ENCODE results near the gene UTF1. TPM values are rescaled to one million over a fixed set of nuclear protein-coding genes. Genes with fewer than 3 reads are reported as not detected.
"Not testable (repeated sequence)": the region's sequence is repeated elsewhere in the genome, so short reads cannot be mapped to it uniquely, and the experiment has no call there.

Gene UTF1
- polyA plus RNA-seq, 3 donors = not detected

DNA sequence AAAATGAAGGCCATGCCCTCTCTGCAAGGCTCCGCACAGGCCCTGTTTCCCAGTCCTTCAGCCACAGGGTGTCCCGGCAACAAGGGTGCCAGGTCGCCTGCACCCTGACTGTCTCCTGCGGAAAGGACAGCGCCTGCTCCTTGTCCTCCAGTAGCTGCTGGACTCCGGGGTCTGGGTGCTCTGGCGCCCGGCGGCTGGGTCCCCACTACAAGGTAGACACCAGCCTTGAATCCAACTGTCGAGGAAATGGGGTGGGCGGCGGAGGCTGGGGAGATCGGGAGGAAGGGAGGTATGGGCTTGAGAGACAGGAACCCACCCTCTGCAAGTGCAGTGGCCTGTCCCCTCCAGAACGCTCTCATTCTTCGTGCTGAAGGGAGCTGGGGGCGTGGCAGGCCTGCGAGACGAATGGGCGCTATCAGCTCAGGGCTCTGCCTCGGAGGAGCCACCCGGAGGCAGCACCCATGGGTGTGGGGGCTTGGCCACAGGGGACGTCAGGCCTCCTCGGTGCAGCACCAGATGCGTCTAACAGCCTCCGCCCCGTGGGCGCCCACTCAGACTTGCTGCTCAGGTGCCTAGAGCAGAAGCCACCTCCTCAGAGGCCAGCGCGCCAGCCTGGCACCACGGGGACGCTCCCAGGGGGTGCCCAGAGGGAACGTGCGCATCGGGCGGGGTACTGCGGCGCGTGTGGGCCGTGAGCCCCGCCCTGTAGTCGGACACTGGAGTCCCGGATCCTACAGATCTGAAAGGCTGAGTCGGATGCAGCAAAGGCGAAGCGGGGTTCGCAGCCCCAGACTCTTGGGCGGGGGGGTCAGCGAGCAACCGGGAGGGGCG is 31.1 kb downstream of the UTF1 start:
- no peak for DNase-seq (ENCODE audit: low read depth in 3 of 3, low spot score in 2 of 3)

DNA sequence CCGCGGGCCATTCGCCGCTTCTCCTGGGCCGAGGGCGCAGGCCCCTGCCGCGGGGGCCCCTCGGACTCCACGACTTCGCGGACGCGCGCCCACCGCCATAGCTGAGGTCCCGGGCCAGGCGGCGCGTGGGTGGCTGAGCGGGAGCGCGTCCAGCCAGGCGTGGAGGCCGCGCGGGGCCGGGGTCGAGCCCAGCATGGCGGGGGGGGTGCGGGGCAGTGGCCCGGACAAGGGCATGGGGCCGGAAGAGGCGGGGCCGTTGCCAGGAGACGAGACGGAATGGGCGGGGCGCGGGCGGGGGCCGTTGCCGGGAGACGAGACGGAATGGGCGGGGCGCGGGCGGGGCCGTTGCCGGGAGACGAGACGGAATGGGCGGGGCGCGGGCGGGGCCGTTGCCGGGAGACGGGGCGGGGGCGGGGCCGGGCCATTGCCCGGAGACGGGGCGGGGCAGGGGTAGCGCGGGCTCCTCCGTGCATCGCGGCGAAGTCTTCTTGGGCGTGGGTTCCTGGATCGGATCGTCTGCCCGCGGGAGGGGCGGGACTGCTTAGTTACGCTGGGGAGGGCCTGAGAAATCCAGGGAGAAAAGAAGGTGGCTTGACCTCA is 31.8 kb downstream of the UTF1 start:
- no peak for DNase-seq (ENCODE audit: low read depth in 3 of 3, low spot score in 2 of 3)

DNA sequence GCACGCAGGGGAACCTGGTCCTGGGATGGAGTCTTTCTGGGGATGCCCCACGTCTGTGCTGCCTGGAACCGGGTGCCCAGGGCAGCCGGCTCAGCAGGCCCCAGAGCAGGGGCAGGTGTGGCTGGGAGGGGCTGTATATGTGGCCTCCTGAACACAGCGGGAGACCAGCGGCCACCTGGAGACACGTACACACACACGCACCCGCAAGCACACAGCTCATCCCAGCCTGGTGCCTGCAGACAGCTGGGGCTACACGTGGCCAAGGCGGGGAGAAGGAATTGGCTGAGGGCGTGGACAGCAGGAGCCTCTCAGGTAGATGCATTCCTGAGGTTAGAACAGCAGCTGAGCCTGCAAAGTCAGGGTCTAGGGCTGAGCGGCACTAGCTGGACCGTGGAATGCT is 32.7 kb downstream of the UTF1 start:
- DNase-seq (ENCODE audit: low read depth in 3 of 3, low spot score in 2 of 3) = no peak

DNA sequence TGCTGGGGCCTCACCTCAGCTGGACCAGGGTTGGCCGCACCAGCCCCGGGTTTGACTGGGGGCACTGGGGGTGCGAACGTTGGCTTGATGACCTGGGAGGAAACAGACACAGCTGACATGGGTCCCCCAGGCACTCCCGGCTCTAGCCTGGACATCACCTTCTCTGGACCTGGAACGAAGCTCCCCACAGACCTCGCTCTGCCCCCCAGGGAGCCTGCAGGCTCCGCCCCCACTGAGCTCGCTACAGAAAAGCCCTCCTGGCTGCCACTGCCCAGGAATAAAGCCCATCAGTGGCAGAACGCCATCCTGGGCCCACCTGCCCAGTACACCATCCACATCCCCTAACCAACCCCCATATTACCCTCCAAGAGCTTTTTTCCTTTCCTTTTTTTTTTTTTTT is 33.7 kb downstream of the UTF1 start:
- no peak for DNase-seq (ENCODE audit: low read depth in 3 of 3, low spot score in 2 of 3)

DNA sequence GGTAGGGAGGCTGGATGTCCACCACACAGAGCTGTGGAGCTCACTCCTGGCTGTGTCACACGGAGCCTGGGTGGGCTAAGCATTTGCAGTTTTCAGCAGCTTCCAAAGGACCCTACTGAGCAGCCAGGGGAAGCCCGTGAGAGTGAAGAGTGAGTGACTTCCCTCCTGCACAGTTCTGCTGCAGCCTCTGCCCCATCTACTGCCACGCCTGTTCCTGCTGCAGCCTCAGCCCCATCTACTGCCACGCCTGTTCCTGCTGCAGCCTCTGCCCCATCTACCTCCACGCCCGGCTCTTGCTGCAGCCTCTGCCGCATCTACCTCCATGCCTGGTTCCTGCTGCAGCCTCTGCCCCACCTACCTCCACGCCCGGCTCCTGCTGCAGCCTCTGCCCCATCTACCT is 34.4 kb downstream of the UTF1 start:
- DNase-seq (ENCODE audit: low read depth in 3 of 3, low spot score in 2 of 3) = no peak

DNA sequence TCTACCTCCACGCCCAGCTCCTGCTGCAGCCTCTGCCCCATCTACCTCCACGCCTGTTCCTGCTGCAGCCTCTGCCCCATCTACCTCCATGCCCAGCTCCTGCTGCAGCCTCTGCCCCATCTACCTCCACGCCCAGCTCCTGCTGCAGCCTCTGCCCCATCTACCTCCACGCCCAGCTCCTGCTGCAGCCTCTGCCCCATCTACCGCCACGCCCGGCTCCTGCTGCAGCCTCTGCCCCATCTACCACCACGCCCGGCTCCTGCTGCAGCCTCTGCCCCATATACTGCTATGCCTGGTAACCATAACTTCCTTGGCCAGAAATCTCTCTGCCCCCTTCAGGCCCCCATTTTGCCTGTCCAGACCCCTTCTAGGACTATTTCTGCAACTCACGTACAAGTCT is 35.0 kb downstream of the UTF1 start:
- not testable (repeated sequence) for DNase-seq (ENCODE audit: low read depth in 3 of 3, low spot score in 2 of 3)

DNA sequence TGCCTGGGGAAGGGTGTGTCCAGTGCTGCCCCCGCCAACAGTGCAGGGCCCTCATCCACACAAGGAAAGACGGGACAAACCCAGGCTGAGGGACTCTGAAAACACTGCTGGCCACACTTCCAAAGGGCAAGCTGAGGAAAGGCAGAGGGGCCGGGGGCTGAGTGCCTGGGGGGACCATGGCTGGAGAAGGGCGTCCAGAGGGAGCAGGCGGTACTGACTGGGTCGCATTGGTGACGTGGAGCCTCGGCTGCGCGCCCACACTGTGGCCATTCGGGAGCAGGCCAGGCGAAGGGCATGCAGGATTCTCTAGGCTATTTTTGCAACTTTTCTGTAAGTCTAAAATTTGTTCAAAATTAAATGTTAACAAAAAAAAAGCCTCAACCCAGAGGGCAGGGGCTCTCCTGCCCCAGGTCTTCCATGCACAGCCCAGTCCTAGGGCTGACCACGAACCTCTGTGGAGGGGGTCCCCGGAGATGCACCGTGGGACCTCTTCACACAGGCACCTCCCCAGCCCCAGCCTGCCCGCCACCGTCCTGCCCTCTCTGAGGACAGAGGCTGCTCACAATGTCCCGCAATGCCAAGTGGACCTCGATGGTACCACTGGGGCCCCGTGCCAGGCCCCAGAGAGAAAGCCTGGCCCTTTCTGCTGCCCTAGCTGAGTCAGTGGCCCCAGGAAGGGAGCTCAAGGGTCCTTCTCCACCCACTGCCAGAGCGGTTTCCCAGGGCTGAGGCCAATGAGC is 36.2 kb downstream of the UTF1 start:
- DNase-seq (ENCODE audit: low read depth in 3 of 3, low spot score in 2 of 3) = no peak

DNA sequence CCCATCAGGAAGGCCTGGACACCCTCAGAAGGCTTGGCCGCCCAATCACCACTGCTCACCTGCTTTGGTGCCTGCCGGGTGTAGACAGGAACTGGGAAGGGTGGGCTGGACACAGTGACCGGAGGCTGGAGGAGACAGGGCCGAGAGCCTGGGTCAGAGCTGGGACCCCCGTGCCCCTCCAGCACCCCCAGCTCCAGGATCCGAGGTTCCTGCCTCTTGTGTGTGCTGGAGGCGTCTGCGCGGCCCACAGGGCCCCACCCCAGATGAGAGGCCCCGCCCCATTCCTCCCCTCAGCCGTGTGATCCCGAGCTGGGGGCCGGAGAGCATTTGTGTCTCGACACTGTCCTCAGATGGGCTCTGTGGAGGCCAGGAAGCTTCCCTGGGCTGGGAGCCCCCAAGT is 37.3 kb downstream of the UTF1 start:
- DNase-seq (ENCODE audit: low read depth in 3 of 3, low spot score in 2 of 3) = no peak

DNA sequence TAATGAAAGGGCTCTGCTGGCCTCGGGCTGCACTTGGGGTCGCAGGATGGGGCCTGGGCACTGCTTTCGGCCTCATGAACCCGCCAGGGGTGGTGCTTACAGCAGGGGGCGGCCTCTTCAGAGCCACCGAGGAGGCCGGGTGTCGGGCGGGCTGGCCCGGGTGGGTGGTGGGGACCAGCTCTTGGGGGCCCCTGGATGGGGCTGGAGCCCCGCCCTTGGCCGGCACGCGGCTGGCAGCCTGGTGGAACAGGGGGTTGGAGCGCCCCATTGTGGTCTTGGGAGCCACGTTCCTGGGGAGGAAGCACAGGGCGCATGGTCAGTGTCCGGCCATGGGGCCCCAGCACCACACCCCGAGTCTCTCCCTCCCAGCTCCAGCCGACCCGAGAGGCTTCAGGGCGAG is 37.8 kb downstream of the UTF1 start:
- DNase-seq (ENCODE audit: low read depth in 3 of 3, low spot score in 2 of 3) = no peak

DNA sequence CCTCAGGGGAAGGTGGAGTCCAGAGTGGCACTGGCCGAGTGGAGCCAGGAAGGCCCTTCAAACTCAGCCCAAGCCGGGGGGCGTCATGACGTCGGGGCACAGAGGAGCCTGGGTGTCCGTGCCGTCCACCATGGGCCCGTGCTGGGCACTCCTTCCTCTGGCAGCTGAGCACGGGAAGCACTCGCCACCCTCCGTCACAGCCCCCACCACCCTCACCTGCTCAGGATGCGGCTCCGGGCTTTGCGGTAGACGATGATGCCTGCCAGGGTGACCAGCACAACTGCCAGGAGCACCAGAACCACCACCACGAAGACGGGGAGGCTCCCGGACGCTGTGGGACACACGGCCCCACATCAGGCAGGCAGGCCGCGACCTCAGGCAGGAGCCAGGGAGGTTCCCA is 38.5 kb downstream of the UTF1 start:
- DNase-seq (ENCODE audit: low read depth in 3 of 3, low spot score in 2 of 3) = no peak

DNA sequence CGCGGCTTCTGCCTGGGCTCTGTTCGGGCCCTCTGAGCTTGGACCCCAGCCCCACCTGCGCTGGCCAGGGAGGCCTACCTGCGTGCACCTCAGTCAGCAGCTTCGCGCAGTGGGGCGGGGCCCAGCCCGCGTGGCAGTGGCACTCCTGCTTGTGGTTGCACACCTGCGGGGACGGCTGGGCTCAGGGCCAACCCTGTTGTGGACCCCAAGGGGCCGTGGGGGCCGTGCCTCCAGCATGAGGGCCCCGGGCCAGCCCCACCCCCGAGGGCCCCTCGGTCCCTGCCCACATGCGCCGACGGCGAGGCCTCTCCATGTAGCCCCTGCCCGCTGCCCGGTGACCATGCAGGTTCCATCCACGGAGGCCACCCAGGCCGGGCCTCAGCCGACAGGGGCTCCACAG is 39.4 kb downstream of the UTF1 start:
- no peak for DNase-seq (ENCODE audit: low read depth in 3 of 3, low spot score in 2 of 3)

DNA sequence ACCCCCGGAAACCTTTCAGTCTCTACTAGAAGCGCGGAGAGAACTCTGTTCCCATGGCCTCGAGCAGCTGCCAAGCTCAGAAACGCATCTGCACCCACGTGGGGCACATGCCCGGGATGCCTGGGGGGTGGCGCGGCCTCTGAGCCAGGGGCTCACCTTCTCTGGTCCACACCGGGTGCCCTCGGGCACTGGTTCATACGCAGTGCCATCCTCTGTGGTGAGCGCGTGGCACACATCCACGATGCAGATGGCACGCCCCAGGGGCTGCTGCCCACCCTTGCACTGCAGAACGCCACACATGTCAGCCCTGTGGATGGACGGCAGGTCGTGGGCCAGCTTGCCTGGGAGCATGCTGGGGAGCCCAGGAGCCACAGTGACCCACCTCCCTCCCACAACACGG is 40.2 kb downstream of the UTF1 start:
- no peak for DNase-seq (ENCODE audit: low read depth in 3 of 3, low spot score in 2 of 3)

DNA sequence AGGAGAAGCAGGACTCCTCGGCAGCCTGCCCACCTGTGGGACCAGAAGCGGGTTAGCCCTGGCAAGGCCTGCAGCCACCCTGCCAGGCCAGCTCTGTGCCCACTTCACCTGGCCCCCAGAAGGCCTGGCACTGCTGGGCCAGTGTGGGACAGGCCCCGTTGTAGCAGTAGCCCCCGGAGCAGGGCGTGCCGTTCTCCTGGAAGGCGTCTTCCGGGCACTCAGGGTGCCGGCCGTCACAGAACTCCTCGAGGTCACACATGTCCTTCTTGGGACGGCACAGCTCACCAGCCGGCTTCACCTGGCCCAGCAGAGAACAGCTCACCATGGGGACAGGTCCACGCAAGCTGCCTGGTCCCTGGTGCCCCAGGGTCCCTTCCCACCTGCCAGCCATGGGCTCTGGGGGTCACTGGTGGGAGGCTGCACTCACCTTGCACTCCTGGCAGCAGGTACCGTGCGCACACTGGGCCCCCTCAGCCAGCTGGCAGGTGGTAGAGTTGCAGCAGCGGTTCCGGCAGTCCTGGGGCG is 40.8 kb downstream of the UTF1 start:
- DNase-seq (ENCODE audit: low read depth in 3 of 3, low spot score in 2 of 3) = no peak

DNA sequence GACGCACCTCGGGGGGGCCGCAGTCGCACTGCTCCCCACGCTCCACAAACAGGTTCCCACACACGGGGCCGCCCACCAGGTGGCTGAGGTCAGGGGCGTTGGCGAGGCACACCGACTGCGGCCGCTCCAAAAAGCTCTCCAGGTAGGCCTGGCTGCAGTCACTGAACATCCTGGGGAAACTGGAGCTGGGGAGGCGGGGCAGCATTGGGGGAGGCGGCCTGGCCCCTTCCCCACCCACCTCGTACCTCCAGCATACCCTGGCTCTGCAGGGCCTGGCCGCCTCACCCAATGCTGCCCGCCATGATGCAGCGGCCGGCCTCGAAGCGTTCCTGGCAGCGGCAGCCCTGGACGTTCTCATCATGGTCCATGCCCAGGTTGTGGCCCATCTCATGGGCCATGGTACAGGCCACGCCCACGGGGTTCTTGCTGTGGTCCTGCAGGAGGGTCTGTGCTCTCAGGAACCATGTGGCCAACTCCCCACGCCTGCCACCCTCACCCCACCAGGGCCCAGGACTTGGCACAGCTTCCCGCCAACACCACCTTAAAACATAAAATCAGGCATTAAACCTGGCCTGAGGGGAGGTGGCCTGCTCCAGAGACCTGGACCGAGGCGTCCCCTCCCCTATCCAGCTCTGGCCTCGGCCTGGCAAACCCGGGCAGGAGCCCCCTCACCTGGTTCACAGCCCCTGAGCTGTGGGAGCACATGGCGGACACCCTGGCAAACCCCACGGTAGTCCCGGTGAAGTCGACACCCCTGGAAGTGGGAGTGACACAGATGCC is 41.7 kb downstream of the UTF1 start:
- no peak for DNase-seq (ENCODE audit: low read depth in 3 of 3, low spot score in 2 of 3)

DNA sequence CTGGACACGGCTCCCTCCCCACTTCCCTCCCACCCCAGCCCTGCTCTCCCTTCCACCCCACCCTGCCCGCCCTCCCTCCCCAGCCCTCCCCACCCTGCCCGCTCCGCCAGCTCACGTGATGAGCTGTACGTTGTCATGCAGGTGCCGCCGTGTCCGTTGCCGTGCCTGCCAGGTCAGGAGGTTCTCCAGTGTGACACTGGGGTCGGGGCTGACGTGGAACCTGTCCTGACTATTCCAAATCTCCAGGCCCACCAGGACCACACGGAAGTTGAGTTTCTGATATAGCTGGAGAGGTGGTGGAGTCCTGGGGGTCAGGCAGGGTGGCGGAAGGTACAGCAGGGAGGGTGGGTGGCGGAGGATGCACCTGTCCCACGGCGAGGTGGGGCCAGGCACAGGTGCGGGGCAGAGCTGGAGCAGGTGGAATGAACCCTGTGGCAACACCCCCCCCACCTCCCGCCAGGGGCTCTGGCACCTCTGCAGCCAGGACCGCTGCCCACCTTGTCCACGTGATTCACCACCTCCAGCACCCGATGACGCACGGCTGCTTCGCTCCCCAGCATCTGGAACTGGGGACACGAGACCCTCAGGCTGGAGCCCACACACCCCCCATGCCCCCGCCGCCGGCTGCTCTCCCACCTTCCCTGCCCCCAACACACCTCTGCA is 42.4 kb downstream of the UTF1 start:
- DNase-seq (ENCODE audit: low read depth in 3 of 3, low spot score in 2 of 3) = no peak

DNA sequence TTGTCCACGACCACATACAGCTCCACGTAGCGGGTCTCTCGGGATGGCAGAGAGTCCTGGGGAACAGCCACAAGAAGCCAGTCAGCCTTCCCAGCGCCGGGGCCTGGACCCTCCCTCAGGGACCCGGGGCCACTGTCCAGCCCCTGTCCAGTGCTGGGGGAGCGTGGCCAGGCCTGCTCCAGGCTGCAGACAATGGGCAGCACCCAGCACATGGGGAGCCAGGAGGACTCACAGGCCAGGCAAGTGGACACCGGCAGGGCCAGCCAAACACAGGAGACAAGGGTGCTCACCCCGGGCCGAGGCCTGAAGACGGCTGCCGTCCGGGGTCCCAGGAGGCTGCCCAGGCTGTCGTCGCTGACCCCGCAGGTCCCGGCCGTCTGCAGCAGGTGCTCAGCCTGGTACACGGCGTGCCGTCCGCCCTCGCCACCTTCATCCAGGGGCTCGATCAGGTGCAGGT is 43.0 kb downstream of the UTF1 start:
- DNase-seq (ENCODE audit: low read depth in 3 of 3, low spot score in 2 of 3) = no peak

DNA sequence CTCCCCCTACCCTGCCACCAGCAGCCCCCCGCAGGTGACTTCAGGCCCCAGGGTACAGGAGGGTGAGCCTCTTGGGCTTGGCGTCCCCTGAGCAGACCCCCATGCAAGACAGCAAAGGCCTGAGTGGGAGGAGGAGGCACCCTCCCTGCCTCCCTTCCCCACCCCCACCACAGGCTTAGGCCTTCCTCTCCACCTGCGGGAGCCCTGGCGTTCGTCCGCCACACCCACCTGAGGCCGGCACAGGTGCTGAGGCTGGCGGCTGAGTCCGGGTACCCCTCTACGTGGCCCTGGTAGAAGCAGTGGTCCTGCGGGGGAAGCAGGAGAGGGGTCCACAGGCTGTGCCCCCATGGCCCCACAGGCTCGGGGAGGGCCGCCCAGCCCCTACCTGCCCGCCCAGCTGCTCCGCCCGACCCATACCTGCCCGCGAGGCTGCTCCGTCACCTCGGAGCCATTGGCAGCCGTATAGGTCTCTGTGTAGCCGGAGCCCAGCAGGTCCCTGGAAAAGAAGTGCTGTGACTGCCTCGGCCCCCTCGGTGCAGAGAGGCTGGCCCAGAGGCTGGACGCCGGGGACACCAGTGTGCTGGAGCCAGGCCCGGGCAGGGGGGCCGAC is 43.6 kb downstream of the UTF1 start:
- no peak for DNase-seq (ENCODE audit: low read depth in 3 of 3, low spot score in 2 of 3)

DNA sequence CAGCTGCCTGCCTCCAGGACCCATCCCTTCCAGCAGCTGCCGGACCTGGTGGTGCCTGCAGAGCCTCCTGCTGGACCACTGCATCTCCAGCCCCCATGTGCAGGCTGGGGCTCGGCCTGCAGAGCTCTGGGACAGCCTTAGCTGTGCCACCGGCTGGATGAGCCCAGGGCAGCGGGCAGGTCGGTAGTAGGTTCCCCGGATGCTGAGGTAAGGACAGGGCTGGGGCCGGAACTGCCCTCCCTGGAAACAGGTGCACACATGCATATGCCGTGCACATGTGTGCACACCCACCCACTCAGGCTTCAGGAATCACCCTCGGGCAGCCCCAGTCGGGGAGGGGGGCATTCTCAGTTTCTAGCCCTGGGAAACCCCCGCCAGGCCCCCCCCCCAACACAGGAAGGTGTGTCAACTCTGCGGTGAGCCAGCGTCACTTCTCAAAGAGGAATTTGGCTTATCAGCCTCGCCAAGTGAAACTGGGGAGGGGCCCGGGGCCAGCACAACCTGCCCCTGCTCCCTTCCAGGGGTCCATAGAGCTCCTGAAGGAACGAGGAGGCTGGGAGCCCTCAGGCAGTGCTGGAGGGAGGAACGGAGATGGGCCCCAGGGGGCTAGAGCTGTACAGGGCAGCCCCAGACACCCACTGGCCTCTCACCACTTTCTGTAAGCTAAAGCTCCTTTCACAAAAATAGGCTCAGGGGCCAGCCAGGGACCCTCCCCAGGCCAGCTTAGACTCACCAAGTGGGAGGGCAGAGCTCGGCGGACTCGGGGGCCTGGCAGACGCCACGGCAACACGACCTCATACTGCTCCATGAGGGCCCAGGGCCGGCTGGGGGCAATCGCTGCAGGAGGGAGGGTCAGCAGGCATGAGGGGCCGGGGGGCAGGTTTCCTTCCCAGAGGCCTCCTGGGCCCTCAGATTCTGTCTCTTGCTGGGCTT is 45.0 kb downstream of the UTF1 start:
- DNase-seq (ENCODE audit: low read depth in 3 of 3, low spot score in 2 of 3) = no peak

DNA sequence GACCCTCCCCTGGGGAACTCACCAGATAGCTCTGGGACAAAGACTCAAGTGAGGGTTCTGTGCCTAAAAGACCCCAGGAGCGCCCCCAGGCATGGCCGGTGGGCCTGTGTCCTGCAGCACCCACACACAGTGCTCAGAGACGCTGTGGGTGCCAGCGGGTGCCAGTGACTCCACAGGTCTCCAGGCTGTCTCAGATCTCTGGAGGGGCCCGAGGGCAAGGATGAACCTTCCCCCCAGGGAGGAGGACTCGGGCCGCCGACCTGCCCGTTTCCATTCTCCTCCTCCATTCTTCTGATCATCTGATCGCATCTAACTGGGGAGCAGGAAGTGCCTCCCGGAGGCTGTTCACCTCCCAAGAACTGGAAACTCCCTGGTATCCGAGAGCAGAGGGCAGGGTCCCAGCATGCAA is 45.7 kb downstream of the UTF1 start:
- no peak for DNase-seq (ENCODE audit: low read depth in 3 of 3, low spot score in 2 of 3)

Data from right renal cortex interstitium (tissue), 3 donors.